GM03348 (cell line): ENCODE data around the gene THOC1.

Experiments used
- DNase-seq: peaks from one replicate; pipeline ENCODE4 v3.0.0; 2012; ENCODE audit warnings: low spot score

Gene THOC1

GRCh38 chr18:213966-214365, 53.9 kb downstream of the THOC1 start:
- DNase-seq = no peak

- DNase-seq = no peak
Measured at GRCh38 chr18:213505-213904, 54.3 kb downstream of the THOC1 start.

- peak; percentile 7 for DNase-seq
Measured at GRCh38 chr18:212780-213179, 55.1 kb downstream of the THOC1 start.

GRCh38 chr18:211582-211981, 56.3 kb downstream of the THOC1 start:
- no peak for DNase-seq

GRCh38 chr18:210733-211132, 57.1 kb downstream of the THOC1 start:
- no peak for DNase-seq

GRCh38 chr18:210075-210474, 57.8 kb downstream of the THOC1 start:
- no peak for DNase-seq

GRCh38 chr18:199768-200167, 68.1 kb downstream of the THOC1 start:
- no peak for DNase-seq

GRCh38 chr18:199214-199613, 68.6 kb downstream of the THOC1 start:
- no peak for DNase-seq

GRCh38 chr18:195651-196050, 72.2 kb downstream of the THOC1 start:
- no peak for DNase-seq

GRCh38 chr18:192801-193200, 75.0 kb downstream of the THOC1 start:
- DNase-seq = no peak

GRCh38 chr18:191725-192124, 76.1 kb downstream of the THOC1 start:
- no peak for DNase-seq

GRCh38 chr18:189254-189653, 78.6 kb downstream of the THOC1 start:
- DNase-seq = no peak

GRCh38 chr18:183769-184168, 84.1 kb downstream of the THOC1 start:
- peak; percentile 16 for DNase-seq

- no peak for DNase-seq
Measured at GRCh38 chr18:181711-182110, 86.1 kb downstream of the THOC1 start.

- DNase-seq = no peak
Measured at GRCh38 chr18:179499-179898, 88.3 kb downstream of the THOC1 start.

- DNase-seq = no peak
Measured at GRCh38 chr18:172361-172760, 95.5 kb downstream of the THOC1 start.
